PC-9 (cell line): ENCODE results near the gene IKBKE. TPM values are rescaled to one million over a fixed set of nuclear protein-coding genes. Genes with fewer than 3 reads are reported as not detected.

Source experiments
- BruUV-seq: library from RNA; stranded (reverse); fragments of 400-500 nt; replicated peaks from 2 replicates; lab custom pipeline; 2021; lab: Mats Ljungman, UMichigan
- CTCF ChIA-PET: fragments of 300-600 bp; sonication (Branson Sonifier 250); formaldehyde crosslinking; loops from one replicate; lab custom pipeline; 2022; ENCODE audit warnings: antibody characterized with exemption; lab: Charles Lee
- POLR2A ChIA-PET: fragments of 300-600 bp; sonication (Branson Sonifier 250); formaldehyde crosslinking; loops from one replicate; lab custom pipeline; 2022; ENCODE audit warnings: antibody characterized with exemption; ENCODE audit not compliant: unreplicated experiment; lab: Charles Lee
- DNase-seq, 2 experiments: peaks; one replicate each; pipeline versions ENCODE4 v3.0.0 to v3.0.0-alpha.2; 2015 to 2022; ENCODE audit warnings: mixed read lengths in 1 of 2
- H2AFZ ChIP-seq: fragments of 200-600 bp; sonication (generic); 2 replicates; pipeline ENCODE4 v1.8.1; 2017; ENCODE audit warnings: antibody characterized with exemption
- H3F3A ChIP-seq: fragments of 200-600 bp; sonication (generic); 2 replicates; pipeline ENCODE4 v1.8.1; 2017; ENCODE audit warnings: antibody characterized with exemption, mild to moderate bottlenecking, low read depth; ENCODE audit not compliant: insufficient read depth
- H3K27ac ChIP-seq: fragments of 200-600 bp; sonication (generic); 2 replicates; pipeline ENCODE4 v1.6.1; 2016; ENCODE audit warnings: mixed run types
- H3K27me3 ChIP-seq: fragments of 200-600 bp; sonication (generic); 2 replicates; pipeline ENCODE4 v1.6.1; 2016; ENCODE audit warnings: low read depth, mixed run types; ENCODE audit not compliant: insufficient read depth
- H3K36me3 ChIP-seq: fragments of 200-600 bp; sonication (generic); 2 replicates; pipeline ENCODE4 v1.6.1; 2016; ENCODE audit warnings: low read depth, mixed run types
- H3K4me1 ChIP-seq: fragments of 200-600 bp; sonication (generic); replicated peaks from 2 replicates; pipeline ENCODE4 v1.6.1; 2016; ENCODE audit warnings: mixed run types; ENCODE audit not compliant: insufficient read depth
- H3K4me2 ChIP-seq: fragments of 200-600 bp; sonication (generic); 2 replicates; pipeline ENCODE4 v1.6.1; 2017; ENCODE audit warnings: mixed run types
- H3K4me3 ChIP-seq: fragments of 200-600 bp; sonication (generic); 2 replicates; pipeline ENCODE4 v1.6.1; 2016; ENCODE audit warnings: mixed run types
- H3K79me2 ChIP-seq: fragments of 200-600 bp; sonication (generic); 2 replicates; pipeline ENCODE4 v1.6.1; 2017; ENCODE audit warnings: low read depth, mixed run types
- H3K9me2 ChIP-seq: fragments of 200-600 bp; sonication (generic); 2 replicates; pipeline ENCODE4 v1.8.1; 2017; ENCODE audit warnings: mild to moderate bottlenecking; ENCODE audit not compliant: insufficient read depth
- H3K9me3 ChIP-seq: fragments of 200-600 bp; sonication (generic); 2 replicates; pipeline ENCODE4 v1.8.1; 2016; ENCODE audit warnings: low read depth; ENCODE audit not compliant: insufficient read depth
- H4K20me1 ChIP-seq: fragments of 200-600 bp; sonication (generic); 2 replicates; pipeline ENCODE4 v1.8.1; 2017; ENCODE audit not compliant: insufficient read depth
- CTCF ChIP-seq: fragments of 200-600 bp; sonication (generic); conservative IDR thresholded peaks from 2 replicates; pipeline ENCODE4 v1.6.1; 2017; ENCODE audit warnings: mixed run types, antibody characterized with exemption, mild to moderate bottlenecking, moderate library complexity
- EZH2 ChIP-seq: fragments of 200-600 bp; sonication (generic); IDR thresholded peaks from 2 replicates; pipeline ENCODE4 v1.8.0; 2017; ENCODE audit warnings: antibody characterized with exemption, low read depth
- intact Hi-C: fragments of 100-400 bp; cut with micrococcal nuclease; formaldehyde crosslinking; loops from one replicate; pipeline ENCODE4 v1.10.0; 2022; ENCODE audit not compliant: unreplicated experiment
- total RNA-seq: library from RNA; stranded (reverse); gene quantifications from 2 replicates; pipeline ENCODE4 v1.2.3, GENCODE V29; 2021

The IKBKE gene
- total RNA-seq, 1 experiment from 2014 or later: 12.5 TPM

GRCh38 chr1:206435445-206435844 is 34.8 kb upstream of the IKBKE start:
- no peak overlapping the region for H3K4me3 ChIP-seq
- peaks cover 67% of the 10 kb centered on the region for H3K36me3 ChIP-seq
- H3K4me1 ChIP-seq: peaks cover 6% of the 10 kb centered on the region
- no peak overlapping the region for H3K4me2 ChIP-seq
- TF ChIP-seq CTCF: no peak
- no peak for TF ChIP-seq EZH2
- no peak overlapping the region for H3K27ac ChIP-seq
- ChIA-PET POLR2A (no interaction called here), CTCF (interaction anchor here (0.6 kb wide), 1 partner anchor 1263 kb away, joined by 3 read pairs; no protein-coding TSS in a partner anchor)
- no peaks in the 10 kb centered on the region for H3K27me3 ChIP-seq
- DNase-seq: no peak
- H3F3A ChIP-seq: no peaks in the 10 kb centered on the region
- H3K9me3 ChIP-seq: no peaks in the 10 kb centered on the region
- H4K20me1 ChIP-seq: no peaks in the 10 kb centered on the region
- no TSS peak for BruUV-seq
- no peak overlapping the region for H2AFZ ChIP-seq
- intact Hi-C loops: no loop called here
- no peaks in the 10 kb centered on the region for H3K79me2 ChIP-seq
- H3K9me2 ChIP-seq: no peaks in the 10 kb centered on the region

DNA sequence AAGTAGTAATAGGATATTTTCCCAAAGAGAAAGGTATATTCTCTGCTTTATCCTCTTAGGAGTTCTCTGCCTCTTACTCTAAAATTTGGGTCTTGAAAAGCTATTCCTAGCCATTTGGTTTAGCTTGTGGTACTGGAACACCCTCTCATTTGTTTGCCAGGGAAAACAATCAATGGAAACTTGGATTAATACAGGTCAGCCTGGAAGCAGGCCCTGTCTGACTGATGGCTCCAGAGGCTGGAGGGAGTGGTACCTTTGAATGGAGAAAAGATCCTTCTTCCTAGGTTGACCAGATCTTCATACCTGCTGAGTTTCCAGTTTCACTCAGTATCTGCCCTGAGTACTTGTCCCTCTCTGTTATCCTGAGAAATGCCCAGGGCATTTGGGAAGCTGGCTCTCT is 31.7 kb upstream of the IKBKE start:
- no peaks in the 10 kb centered on the region for H3F3A ChIP-seq
- H3K4me1 ChIP-seq: no peaks in the 10 kb centered on the region
- no peak for DNase-seq
- H3K36me3 ChIP-seq: peaks cover 63% of the 10 kb centered on the region; the same call in 1 of the 2 replicates
- no peak for TF ChIP-seq CTCF
- TF ChIP-seq EZH2: no peak
- intact Hi-C loops: no loop called here
- no peaks in the 10 kb centered on the region for H3K9me3 ChIP-seq
- ChIA-PET POLR2A (no interaction called here), CTCF (no interaction called here)
- no peaks in the 10 kb centered on the region for H4K20me1 ChIP-seq
- no peaks in the 10 kb centered on the region for H3K9me2 ChIP-seq
- no TSS peak for BruUV-seq
- no peak overlapping the region for H3K4me2 ChIP-seq
- H3K4me3 ChIP-seq: no peak overlapping the region
- no peak overlapping the region for H3K27ac ChIP-seq
- no peak overlapping the region for H2AFZ ChIP-seq
- no peaks in the 10 kb centered on the region for H3K27me3 ChIP-seq
- H3K79me2 ChIP-seq: no peaks in the 10 kb centered on the region

DNA sequence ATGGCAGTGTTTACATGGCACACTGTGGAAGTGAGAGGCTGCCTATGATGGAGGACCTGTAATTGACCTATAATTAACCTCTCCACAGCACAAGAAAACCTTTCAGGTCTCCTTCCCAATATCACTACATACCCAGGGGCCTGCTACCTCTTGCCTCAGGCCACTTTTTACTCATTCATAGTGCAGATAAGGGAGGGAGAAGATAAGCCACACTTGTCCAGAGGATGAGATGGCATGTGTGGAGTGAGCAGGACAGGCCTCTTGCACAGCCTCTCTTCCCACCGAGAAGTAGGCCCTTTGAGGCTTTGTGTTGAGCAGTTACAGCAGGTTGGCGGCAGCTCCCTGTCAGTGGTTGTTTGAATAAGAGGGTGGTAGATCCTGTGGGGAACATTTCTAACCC is 31.1 kb upstream of the IKBKE start:
- H3F3A ChIP-seq: no peaks in the 10 kb centered on the region
- peaks cover 63% of the 10 kb centered on the region; the same call in 1 of the 2 replicates for H3K36me3 ChIP-seq
- BruUV-seq: no TSS peak
- no peaks in the 10 kb centered on the region for H4K20me1 ChIP-seq
- no peak overlapping the region for H3K4me2 ChIP-seq
- H3K27ac ChIP-seq: no peak overlapping the region
- H3K79me2 ChIP-seq: no peaks in the 10 kb centered on the region
- TF ChIP-seq EZH2 (no peak), CTCF (no peak)
- POLR2A ChIA-PET: no interaction called here
- H2AFZ ChIP-seq: no peak overlapping the region
- no peaks in the 10 kb centered on the region for H3K9me2 ChIP-seq
- DNase-seq: no peak
- H3K4me3 ChIP-seq: no peak overlapping the region
- H3K4me1 ChIP-seq: no peaks in the 10 kb centered on the region
- no peaks in the 10 kb centered on the region for H3K9me3 ChIP-seq
- H3K27me3 ChIP-seq: no peaks in the 10 kb centered on the region
- CTCF ChIA-PET: no interaction called here
- intact Hi-C loops: no loop called here
